ENCODE results near the gene ITGB1BP1.
"Not testable (repeated sequence)": the region's sequence is repeated elsewhere in the genome, so short reads cannot be mapped to it uniquely, and the experiment has no call there.

Gene ITGB1BP1

GRCh38 chr2:9400268-9401058 is 22.9 kb downstream of the ITGB1BP1 start:
- DNase-seq, result no peak

DNA sequence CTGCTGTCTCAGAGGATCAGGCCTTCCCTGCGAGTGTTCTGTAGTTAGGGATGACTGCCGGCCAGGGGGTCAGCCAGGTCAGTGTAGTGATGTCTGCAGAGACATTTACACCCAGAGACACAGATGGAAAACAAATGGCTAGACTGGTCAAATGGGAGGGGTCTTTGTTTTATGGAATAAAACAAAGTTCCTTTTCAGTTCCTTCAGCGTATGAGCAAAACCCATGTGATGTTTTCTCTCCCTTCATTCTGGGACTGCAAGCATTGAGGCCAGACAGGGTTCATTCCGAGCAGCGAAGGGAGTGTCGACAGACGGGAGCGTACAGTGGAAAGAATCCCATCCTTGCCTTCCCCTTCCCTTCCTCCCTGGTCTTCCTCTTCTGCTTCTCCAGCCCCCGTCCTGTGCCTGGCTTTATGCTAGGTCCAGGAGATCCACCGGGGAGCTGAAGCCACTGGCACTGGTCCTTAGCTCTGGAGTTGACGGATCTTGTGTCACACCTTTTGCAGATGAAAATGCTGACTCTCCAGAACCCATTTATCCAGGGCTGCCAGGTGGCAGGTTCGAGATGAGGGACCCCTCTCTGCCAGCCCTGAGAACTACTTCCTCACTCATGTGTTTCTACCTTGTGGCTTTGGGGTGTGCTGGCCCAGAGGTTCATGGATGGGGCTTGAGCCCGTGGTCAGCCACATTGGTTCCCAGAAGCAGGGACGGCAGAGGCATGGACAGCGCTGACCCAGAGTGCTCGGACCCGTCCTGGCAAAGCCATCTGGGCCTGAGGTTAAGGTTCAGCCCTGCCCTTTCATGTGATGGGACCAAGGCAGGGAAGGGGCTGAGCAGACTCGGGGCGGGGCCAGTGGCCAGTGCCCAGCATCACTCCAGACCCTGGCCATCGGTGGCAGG is 24.2 kb downstream of the ITGB1BP1 start:
- DNase-seq, result no peak

DNA sequence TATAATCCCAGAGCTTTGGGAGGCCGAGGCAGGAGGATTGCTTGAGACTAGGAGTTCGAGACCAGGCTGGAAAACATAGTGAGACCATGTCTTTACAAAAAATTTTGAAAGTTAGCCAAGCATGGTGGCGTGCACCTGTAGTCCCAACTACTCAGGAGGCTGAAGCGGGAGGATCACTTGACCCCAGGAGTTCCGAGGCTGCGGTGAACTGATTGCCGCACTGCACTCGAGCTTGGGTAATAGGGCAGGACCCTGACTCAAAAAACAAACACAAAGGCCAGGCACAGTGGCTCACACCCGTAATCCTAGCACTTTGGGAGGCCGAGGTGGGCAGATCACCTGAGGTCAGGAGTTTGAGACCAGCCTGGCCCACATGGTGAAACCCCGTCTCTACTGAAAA is 25.1 kb downstream of the ITGB1BP1 start:
- not testable (repeated sequence) for DNase-seq

DNA sequence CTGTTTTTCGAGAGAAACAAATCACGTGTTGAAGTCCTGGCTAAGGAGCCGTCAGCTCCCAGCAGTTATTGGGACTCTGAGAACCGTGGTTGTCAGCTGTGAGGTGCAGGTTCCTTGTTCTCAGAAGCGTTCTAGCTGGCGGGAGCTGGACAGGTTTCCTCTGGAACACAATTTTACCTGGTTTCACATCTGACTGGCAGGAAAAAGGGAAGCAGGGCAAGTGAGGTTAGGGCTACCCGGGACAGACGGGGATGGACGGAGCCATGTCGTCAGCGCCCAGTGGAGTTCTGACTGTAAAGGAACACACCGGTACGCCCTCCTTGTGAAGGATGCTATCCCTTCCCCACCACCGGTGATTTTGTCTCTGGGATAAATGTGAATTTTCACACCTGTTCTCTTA is 26.1 kb downstream of the ITGB1BP1 start:
- DNase-seq, result no peak

DNA sequence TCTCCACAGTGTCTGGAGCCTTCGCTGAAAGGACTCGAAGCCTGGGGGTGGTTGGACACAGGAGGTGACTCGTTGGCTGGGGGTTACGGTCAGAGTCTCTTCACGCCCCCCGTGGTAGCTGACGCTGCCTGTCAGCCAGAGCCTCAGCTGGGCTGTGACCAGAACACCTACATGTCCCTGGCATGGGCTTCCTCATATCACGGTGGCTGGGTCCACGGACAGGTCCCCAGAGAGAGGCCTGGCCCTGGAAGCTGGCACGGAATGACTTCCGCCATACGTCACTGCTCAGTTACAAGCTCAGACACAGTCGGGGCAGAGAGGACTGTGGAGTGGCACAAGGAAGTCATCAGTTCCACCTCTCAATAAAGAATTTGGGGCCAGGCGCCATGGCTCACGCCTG is 28.5 kb downstream of the ITGB1BP1 start:
- no peak for DNase-seq

- no peak for DNase-seq
These were observed 30.2 kb downstream of the ITGB1BP1 start for GRCh38 chr2:9392898-9393765.

DNA sequence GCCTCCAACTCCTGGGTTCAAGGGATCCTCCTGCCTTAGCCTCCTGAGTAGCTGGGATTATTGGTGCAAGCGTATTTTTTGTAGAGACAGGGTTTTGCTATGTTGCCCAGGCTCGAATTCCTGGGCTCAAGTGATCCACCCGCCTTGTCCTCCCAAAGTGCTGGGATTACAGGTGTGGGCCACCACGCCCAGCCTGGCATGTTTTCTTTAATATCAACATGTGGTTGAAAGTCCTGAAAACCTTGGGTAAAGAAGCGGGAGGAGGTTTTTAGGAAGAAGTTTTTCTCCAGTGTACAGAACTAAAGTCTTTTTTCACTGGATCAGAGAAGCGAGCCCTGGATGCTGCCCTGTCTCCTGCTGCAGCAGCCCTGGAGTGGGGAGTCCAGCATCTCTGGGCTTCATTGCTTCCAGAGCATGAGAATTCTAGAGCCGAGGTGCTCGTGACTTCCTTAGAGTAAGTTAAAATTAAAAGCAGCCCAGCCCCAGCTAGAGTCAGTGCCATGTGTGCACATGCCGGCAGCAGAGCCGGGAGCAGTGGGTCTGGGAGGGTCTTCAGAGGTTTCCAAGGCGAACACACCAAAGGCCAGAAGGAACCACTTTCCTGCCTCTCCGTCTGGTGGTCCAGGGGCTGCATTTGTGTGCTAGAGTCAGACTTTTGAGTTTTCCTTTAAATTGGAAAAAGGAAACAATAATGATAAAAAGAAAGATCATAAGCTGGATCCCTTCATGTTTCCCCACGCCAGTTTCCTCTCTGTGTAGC is 31.2 kb downstream of the ITGB1BP1 start:
- DNase-seq, result no peak

- DNase-seq, result no peak
These were observed 32.3 kb downstream of the ITGB1BP1 start for GRCh38 chr2:9390991-9391390.

DNA sequence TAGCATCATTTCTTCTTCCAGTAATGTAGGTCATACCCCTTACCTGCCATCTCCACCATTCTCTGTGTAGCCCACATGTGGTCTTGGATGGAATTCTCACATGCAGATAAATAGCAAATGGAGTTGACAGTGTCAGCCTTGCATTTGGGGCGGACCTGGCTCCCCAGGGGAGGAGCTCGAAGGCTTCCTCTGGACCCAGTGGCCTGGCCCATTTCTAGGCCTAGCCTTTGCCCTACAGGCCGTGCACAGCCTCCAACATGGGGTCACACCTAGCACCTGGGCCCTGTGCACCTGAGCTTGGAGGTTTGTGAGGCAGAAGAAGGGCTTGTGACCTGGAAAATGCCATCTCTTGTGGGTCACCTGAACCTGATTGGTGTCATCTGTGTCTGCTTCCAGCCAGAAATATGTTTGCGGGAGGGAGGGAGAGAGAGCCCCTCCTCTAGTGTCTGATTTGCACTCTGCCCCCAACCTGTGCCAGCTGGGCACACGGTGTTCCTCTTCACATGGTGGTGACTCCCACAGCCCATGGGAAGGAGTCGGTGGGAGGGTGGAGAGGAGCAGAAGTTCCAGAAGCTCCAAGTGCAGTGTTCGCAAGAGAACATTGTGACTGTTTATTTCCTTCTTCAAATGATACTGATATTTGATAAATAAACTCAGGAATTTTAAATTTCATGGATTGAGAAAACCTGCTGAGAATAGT is 33.0 kb downstream of the ITGB1BP1 start:
- DNase-seq, result no peak

DNA sequence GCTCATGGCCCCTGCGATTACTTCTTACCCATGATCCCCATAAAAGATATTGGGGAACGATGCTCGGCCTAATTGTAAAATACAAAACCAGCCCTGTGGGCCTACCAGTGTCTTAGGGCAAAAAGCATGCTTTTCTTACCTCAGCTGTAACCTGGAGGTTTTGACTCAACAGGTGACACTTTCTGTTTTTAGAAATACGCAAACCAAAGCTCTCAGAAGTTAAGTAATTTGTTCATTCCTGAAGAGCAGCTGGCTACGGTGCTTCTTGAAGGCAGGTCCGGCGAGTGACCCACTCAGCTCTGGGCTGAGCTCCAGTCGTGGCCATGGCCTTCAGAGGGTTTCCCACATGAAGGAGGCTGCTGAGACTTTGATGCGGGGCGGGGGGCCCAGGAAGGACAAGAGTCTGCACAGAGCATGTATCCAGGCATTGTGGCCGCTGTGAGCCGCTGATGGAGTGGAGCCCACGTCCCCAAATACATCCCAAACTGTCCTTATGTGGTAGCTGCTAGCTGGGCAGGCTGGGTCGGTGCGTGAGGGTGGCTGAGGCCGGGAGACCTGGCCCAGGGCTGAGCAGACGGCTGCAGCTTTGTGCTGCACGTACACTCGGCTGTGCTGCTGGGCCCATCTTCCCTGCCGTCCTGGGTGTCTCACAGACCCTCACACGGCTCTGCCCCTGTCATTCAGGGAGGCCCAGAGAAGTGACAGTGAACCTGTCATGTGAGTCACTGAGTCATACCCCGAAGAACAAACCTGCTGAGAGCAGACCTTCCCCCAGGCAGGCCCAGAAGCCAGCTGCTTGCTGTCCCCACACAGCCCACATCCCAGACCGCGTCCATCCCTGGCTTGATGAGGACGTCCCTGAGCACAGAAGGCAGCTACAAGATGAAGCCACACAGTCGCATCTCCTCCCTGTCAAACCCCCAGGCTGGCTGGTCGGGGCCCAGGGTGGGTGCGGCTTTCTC is 34.1 kb downstream of the ITGB1BP1 start:
- no peak for DNase-seq

- DNase-seq, result no peak
These were observed 35.1 kb downstream of the ITGB1BP1 start for GRCh38 chr2:9388199-9388681.

- no peak for DNase-seq
These were observed 37.5 kb downstream of the ITGB1BP1 start for GRCh38 chr2:9385841-9386240.

DNA sequence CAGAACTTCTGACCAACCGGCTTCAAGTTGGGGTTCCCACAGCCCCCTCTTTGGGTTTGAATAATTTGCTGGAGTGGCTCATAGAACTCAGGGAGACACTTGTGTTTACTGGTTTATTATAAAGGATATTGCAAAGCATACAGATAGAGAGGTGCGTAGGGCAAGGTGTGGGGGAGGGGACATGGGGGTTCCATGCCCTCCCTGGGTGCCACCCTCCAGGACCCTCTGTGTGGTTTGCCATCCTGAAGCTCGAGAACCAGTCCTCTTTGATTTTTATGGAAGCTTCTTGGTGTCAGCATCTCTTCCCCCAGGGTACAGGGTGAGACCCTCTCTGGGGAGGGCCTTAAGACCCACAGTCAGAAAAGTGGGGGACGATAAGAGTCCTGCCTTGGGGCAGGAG is 38.8 kb downstream of the ITGB1BP1 start:
- DNase-seq, result no peak

- no peak for DNase-seq
These were observed 40.6 kb downstream of the ITGB1BP1 start for GRCh38 chr2:9382604-9383235.

DNA sequence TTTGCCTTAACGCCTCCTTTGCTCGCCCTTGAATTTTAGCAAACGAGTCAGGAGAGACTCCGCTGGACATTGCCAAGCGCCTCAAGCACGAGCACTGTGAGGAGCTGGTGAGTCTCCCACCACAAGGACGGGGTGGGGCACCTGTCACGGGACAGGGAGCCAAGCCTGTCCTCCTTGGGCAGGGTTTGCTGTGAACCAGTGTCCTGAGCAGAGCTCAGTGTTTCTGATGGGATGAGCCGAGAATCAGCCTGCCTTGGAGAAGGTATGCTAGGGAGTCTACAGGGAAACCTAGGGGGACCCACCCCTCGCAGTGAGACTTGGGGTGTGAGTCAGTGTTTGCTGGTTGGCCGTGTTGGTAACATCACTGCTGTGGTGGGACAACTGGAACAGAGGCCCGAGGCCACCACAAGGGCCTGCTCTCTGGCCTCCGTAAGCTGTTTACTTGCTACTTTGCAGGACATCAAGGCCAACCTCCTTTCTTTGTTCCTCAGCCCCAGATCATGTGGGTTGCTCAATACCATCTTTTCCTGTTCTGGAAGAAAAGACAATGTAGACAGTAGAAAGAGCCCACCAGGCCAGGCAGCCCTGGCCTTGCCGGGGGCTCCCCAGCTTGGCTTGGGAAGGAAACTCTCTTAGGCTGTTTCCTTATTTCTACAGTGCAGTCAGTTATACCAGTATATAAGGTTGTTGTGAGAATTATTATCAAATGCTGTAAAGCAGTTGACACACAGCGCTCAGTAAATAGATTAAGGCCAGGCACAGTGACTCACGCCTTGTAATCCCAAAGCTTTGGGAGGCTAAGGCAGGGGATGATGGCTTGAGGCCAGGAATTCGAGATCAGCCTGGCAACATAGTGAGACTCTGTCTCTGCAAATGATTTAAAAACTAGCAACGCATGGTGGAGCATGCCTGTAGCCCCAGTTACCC is 42.4 kb downstream of the ITGB1BP1 start:
- DNase-seq, result no peak

GRCh38 chr2:9379391-9379755 is 44.0 kb downstream of the ITGB1BP1 start:
- no peak for DNase-seq

- no peak for DNase-seq
These were observed 44.6 kb downstream of the ITGB1BP1 start for GRCh38 chr2:9378433-9379390.

Data from activated CD4-positive, CD25-positive, alpha-beta regulatory T cell treated with anti-CD3 and anti-CD28 coated beads, Interleukin-2, amount 50 U/mL, for 72 hours (primary cell).